IMR-90 (cell line): ENCODE results near the gene MPG. TPM values are rescaled to one million over a fixed set of nuclear protein-coding genes. Genes with fewer than 3 reads are reported as not detected.

Experiments used
- ATAC-seq: fragments of 200-7000 bp; cut with Tn5 transposase; 2 replicates; pipeline ENCODE4 v1.9.1; 2020; ENCODE audit warnings: low read depth, mild to moderate bottlenecking, moderate library complexity
- BruUV-seq: library from RNA; stranded (reverse); fragments of 400-500 nt; replicated peaks from 2 replicates; lab custom pipeline; 2021; lab: Mats Ljungman, UMichigan
- CTCF ChIA-PET: fragments of 300-600 bp; formaldehyde crosslinking; extraction: SDS; loops from one replicate; lab custom pipeline; 2021; ENCODE audit warnings: antibody characterized with exemption; lab: Yijun Ruan, JAX
- POLR2A ChIA-PET: fragments of 300-600 bp; sonication (Branson Sonifier 250); formaldehyde crosslinking; loops from one replicate; lab custom pipeline; 2022; ENCODE audit warnings: antibody characterized with exemption; ENCODE audit not compliant: unreplicated experiment; lab: Charles Lee
- DNase-seq: peaks from one replicate; pipeline ENCODE4 v3.0.0; 2013
- H2AFZ ChIP-seq: replicated peaks from 2 replicates; pipeline ENCODE3; 2013; ENCODE audit warnings: low read length, mild to moderate bottlenecking; ENCODE audit not compliant: poor library complexity
- H2AK5ac ChIP-seq: 2 replicates; pipeline ENCODE4 v1.6.1; 2013; ENCODE audit warnings: low read depth, low read length, inconsistent platforms
- H2AK9ac ChIP-seq: replicated peaks from 2 replicates; pipeline ENCODE3; 2013; ENCODE audit warnings: mild to moderate bottlenecking, low read depth, low read length, moderate library complexity; ENCODE audit not compliant: poor library complexity
- H2BK120ac ChIP-seq: 2 replicates; pipeline ENCODE4 v1.6.1; 2013; ENCODE audit warnings: low read depth, low read length, inconsistent platforms
- H2BK15ac ChIP-seq: 3 replicates; pipeline ENCODE4 v1.6.1; 2013; ENCODE audit warnings: low read depth, low read length, inconsistent platforms
- H2BK20ac ChIP-seq: 2 replicates; pipeline ENCODE4 v1.6.1; 2013; ENCODE audit warnings: low read depth, mild to moderate bottlenecking, inconsistent platforms, low read length, moderate library complexity
- H2BK5ac ChIP-seq: 2 replicates; pipeline ENCODE4 v1.6.1; 2013; ENCODE audit warnings: mild to moderate bottlenecking, low read depth, low read length, inconsistent platforms; ENCODE audit not compliant: poor library complexity, severe bottlenecking
- H3K14ac ChIP-seq: replicated peaks from 2 replicates; pipeline ENCODE4 v1.6.1; 2013; ENCODE audit warnings: low read depth, low read length, inconsistent platforms
- H3K18ac ChIP-seq: 2 replicates; pipeline ENCODE4 v1.6.1; 2013; ENCODE audit warnings: low read depth, low read length, control low read depth
- H3K23ac ChIP-seq: 2 replicates; pipeline ENCODE4 v1.6.1; 2013; ENCODE audit warnings: low read depth, low read length, inconsistent platforms
- H3K27ac ChIP-seq: 2 replicates; pipeline ENCODE4 v1.5.1; 2013; ENCODE audit warnings: mild to moderate bottlenecking, control low read depth, low read length; ENCODE audit not compliant: insufficient read depth
- H3K27me3 ChIP-seq: 2 replicates; pipeline ENCODE4 v1.6.1; 2013; ENCODE audit warnings: low read length; ENCODE audit not compliant: control insufficient read depth, insufficient read depth
- H3K36me3 ChIP-seq: 2 replicates; pipeline ENCODE4 v1.6.1; 2013; ENCODE audit warnings: low read length, mixed read lengths; ENCODE audit not compliant: control insufficient read depth, insufficient read depth
- H3K4ac ChIP-seq: 2 replicates; pipeline ENCODE4 v1.6.1; 2013; ENCODE audit warnings: low read depth, low read length, inconsistent platforms
- H3K4me1 ChIP-seq: 2 replicates; pipeline ENCODE4 v1.6.1; 2013; ENCODE audit warnings: low read length, mixed read lengths; ENCODE audit not compliant: control insufficient read depth, insufficient read depth
- H3K4me2 ChIP-seq: 2 replicates; pipeline ENCODE4 v1.6.1; 2013; ENCODE audit warnings: low read depth, mild to moderate bottlenecking, control low read depth, low read length, moderate library complexity
- H3K4me3 ChIP-seq: 2 replicates; pipeline ENCODE4 v1.5.1; 2013; ENCODE audit warnings: low read depth, mild to moderate bottlenecking, control low read depth, low read length, moderate library complexity; ENCODE audit not compliant: insufficient read depth
- H3K56ac ChIP-seq: 2 replicates; pipeline ENCODE4 v1.6.1; 2013; ENCODE audit warnings: low read length, inconsistent platforms; ENCODE audit not compliant: insufficient read depth; ENCODE audit errors: extremely low read depth
- H3K79me1 ChIP-seq, 2 experiments: 2 replicates each; pipeline ENCODE4 v1.6.1; 2013; ENCODE audit warnings: low read length in 2 of 2, inconsistent platforms in 1 of 2, low read depth in 1 of 2
- H3K9ac ChIP-seq: 2 replicates; pipeline ENCODE4 v1.6.1; 2013; ENCODE audit warnings: low read depth, low read length, control low read depth
- H3K9me1 ChIP-seq: 2 replicates; pipeline ENCODE4 v1.6.1; 2013; ENCODE audit warnings: low read length, inconsistent platforms; ENCODE audit not compliant: insufficient read depth
- H3K9me3 ChIP-seq: 2 replicates; pipeline ENCODE4 v1.6.1; 2013; ENCODE audit warnings: low read length; ENCODE audit not compliant: control insufficient read depth, insufficient read depth
- H4K20me1 ChIP-seq: 2 replicates; pipeline ENCODE4 v1.6.1; 2013; ENCODE audit warnings: low read length, inconsistent platforms; ENCODE audit not compliant: insufficient read depth
- H4K5ac ChIP-seq: 2 replicates; pipeline ENCODE4 v1.6.1; 2013; ENCODE audit warnings: mild to moderate bottlenecking, low read depth, low read length, control low read depth
- H4K8ac ChIP-seq, 2 experiments: 2 replicates each; pipeline ENCODE4 v1.6.1; 2013; ENCODE audit warnings: low read depth in 2 of 2, low read length in 2 of 2, control low read depth in 1 of 2, inconsistent platforms in 1 of 2
- H4K91ac ChIP-seq: 2 replicates; pipeline ENCODE4 v1.6.1; 2013; ENCODE audit warnings: low read depth, low read length, inconsistent platforms; ENCODE audit not compliant: insufficient read depth
- BHLHE40 ChIP-seq: fragments of 150-350 bp; IDR thresholded peaks from 2 replicates; pipeline ENCODE4 v1.6.1; 2016; ENCODE audit warnings: mild to moderate bottlenecking, low read depth, low read length
- CEBPB ChIP-seq: IDR thresholded peaks from 2 replicates; pipeline ENCODE4 v1.6.1; 2012; ENCODE audit warnings: low read depth, low read length, improper control_type of control experiment
- MAFK ChIP-seq: IDR thresholded peaks from 2 replicates; pipeline ENCODE4 v1.6.1; 2012; ENCODE audit warnings: low read depth, low read length, improper control_type of control experiment
- NFE2L2 ChIP-seq: fragments of 150-350 bp; IDR thresholded peaks from 2 replicates; pipeline ENCODE4 v1.6.1; 2016; ENCODE audit warnings: low read depth, mild to moderate bottlenecking, low read length
- POLR2A ChIP-seq: IDR thresholded peaks from 2 replicates; pipeline ENCODE4 v1.6.1; 2012; ENCODE audit warnings: mild to moderate bottlenecking, low read depth, low read length
- RFX5 ChIP-seq: IDR thresholded peaks from 2 replicates; pipeline ENCODE4 v1.8.0; 2012; ENCODE audit warnings: low read depth, mild to moderate bottlenecking, low read length, moderate library complexity
- WGBS, 2 experiments: methylation state at CpG; one replicate each; pipeline versions ENCODE4 v1.1.5 to v1.1.7; 2013; ENCODE audit warnings: missing lambda C conversion rate in 2 of 2; ENCODE audit not compliant: insufficient read length in 1 of 2; ENCODE audit errors: extremely low coverage in 2 of 2; 5-methylcytosine and 5-hydroxymethylcytosine counted together
- dilution Hi-C: fragments of 300-500 bp; cut with HindIII; formaldehyde crosslinking; loops from one replicate; pipeline ENCODE4 v1.14.3; 2018; ENCODE audit warnings: low sequenced_read_pairs; ENCODE audit not compliant: unreplicated experiment
- in situ Hi-C: fragments of 300-500 bp; cut with MboI; formaldehyde crosslinking; loops from 3 replicates; pipeline ENCODE4 v1.14.3; 2019; ENCODE audit warnings: low sequenced_read_pairs, inconsistent platforms, mixed read lengths
- intact Hi-C: fragments of 100-400 bp; cut with micrococcal nuclease; formaldehyde crosslinking; loops from 2 replicates; pipeline ENCODE4 v1.10.0; 2022
- polyA plus RNA-seq, 3 experiments: library from polyadenylated mRNA; depleted of rRNA; stranded (reverse); fragments of >200 nt; gene quantifications; 2 replicates each; pipeline ENCODE4 v1.2.3, GENCODE V29; 2012; ENCODE audit warnings: low replicate concordance in 1 of 3
- total RNA-seq: library from RNA; depleted of rRNA; stranded (reverse); fragments of >200 nt; gene quantifications from 2 replicates; pipeline ENCODE4 v1.2.3, GENCODE V29; 2012
- TF ChIP-seq, protein P1 (sequence below): fragments of 150-350 bp; IDR thresholded peaks from 2 replicates; pipeline ENCODE4 v1.6.1; 2016; ENCODE audit warnings: low read depth, mild to moderate bottlenecking, low read length, moderate library complexity, borderline replicate concordance
- TF ChIP-seq, protein P2 (sequence below): fragments of 150-350 bp; IDR thresholded peaks from 2 replicates; pipeline ENCODE4 v1.6.1; 2017; ENCODE audit warnings: mild to moderate bottlenecking, antibody characterized with exemption, low read length, low read depth

Gene MPG
- total and polyA plus RNA-seq, 2 of the 4 experiments (the other 2 are of a cell fraction), result 66.7 to 135 TPM

DNA sequence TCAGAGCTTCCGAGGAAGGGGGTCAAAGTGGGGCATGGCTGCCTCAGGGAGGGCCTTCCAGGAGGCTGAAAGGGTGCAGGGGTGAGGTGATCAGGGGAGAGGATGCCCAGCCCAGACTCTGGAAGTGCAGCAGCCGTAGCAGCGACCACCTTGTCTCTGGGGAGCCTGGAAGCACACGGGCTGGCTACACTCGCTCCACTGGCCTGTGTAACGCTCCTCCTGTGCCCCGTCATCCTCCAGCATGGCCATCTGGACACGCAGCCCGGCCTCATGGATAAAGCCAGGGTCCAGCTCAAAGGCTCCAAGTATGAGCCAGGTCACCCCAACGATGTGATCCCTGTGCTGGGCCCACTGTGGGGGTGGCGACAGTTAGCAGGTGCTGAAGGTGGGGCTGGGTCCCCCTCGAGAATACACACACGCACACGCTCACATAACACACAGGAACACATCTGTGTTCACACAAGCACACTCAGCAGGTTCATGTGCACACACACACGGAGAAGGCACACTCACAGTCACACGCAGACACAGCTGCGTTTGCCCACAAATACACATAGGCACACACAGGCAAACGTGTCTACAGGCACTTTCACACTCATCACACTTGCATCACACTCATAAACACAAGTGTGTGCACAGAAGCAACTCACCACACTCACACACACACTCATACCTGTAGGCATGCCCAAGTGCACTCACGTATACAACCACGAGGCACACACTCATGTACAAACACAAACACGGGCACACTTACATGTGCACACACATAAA is 44.0 kb upstream of the MPG start:
- H2BK5ac ChIP-seq, result no peak overlapping the region
- no peak overlapping the region for H3K9ac ChIP-seq
- H2AFZ ChIP-seq, result no peak overlapping the region
- ChIA-PET POLR2A (no interaction called here), CTCF (no interaction called here)
- H2BK20ac ChIP-seq, result no peak overlapping the region
- WGBS, 2 experiments, result 74% methylated on average over 10 of the region's 21 CpGs; no CpG with 5 or more reads in 1 of the 2 experiments
- no peak overlapping the region for H2BK15ac ChIP-seq
- H2BK120ac ChIP-seq, result no peak overlapping the region
- H3K27ac ChIP-seq, result no peak overlapping the region
- no peak overlapping the region for H3K14ac ChIP-seq
- no peak overlapping the region for H4K5ac ChIP-seq
- H3K9me1 ChIP-seq, result peaks cover 4% of the 10 kb centered on the region
- no TSS peak for BruUV-seq
- H3K79me1 ChIP-seq, result no peaks in the 10 kb centered on the region
- dilution Hi-C loops, result no loop called here
- no peak overlapping the region for H2AK5ac ChIP-seq
- no peak for ATAC-seq
- no peak overlapping the region for H4K8ac ChIP-seq
- TF ChIP-seq MAFK, result no peak
- no peak for TF ChIP-seq NFE2L2
- TF ChIP-seq, protein P1, sequence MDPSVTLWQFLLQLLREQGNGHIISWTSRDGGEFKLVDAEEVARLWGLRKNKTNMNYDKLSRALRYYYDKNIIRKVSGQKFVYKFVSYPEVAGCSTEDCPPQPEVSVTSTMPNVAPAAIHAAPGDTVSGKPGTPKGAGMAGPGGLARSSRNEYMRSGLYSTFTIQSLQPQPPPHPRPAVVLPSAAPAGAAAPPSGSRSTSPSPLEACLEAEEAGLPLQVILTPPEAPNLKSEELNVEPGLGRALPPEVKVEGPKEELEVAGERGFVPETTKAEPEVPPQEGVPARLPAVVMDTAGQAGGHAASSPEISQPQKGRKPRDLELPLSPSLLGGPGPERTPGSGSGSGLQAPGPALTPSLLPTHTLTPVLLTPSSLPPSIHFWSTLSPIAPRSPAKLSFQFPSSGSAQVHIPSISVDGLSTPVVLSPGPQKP, result no peak
- TF ChIP-seq CEBPB, result no peak
- TF ChIP-seq RFX5, result no peak
- TF ChIP-seq, protein P2, sequence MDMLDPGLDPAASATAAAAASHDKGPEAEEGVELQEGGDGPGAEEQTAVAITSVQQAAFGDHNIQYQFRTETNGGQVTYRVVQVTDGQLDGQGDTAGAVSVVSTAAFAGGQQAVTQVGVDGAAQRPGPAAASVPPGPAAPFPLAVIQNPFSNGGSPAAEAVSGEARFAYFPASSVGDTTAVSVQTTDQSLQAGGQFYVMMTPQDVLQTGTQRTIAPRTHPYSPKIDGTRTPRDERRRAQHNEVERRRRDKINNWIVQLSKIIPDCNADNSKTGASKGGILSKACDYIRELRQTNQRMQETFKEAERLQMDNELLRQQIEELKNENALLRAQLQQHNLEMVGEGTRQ, result no peak
- TF ChIP-seq POLR2A, result no peak
- no peak for TF ChIP-seq BHLHE40
- intact Hi-C loops, result no loop called here
- no peaks in the 10 kb centered on the region for H3K27me3 ChIP-seq
- DNase-seq, result no peak
- H3K4me2 ChIP-seq, result no peak overlapping the region
- no peak overlapping the region for H3K4me3 ChIP-seq
- H3K4me1 ChIP-seq, result peaks cover 1% of the 10 kb centered on the region; the same call in 1 of the 2 replicates
- in situ Hi-C loops, result no loop called here
- no peak overlapping the region for H4K91ac ChIP-seq
- H3K36me3 ChIP-seq, result no peaks in the 10 kb centered on the region
- no peaks in the 10 kb centered on the region for H4K20me1 ChIP-seq
- no peaks in the 10 kb centered on the region for H3K9me3 ChIP-seq
- H2AK9ac ChIP-seq, result no peak overlapping the region
- H3K56ac ChIP-seq, result no peak overlapping the region
- no peak overlapping the region for H3K18ac ChIP-seq
- no peak overlapping the region for H3K4ac ChIP-seq
- H3K23ac ChIP-seq, result no peak overlapping the region
